Renal cortical epithelial cell (primary cell): ENCODE data around the gene FOXP1. TPM values are rescaled to one million over a fixed set of nuclear protein-coding genes. Genes with fewer than 3 reads are reported as not detected.

ENCODE experiments used
- DNase-seq: peaks from one replicate; pipeline ENCODE4 v3.0.0-alpha.2; 2011; ENCODE audit warnings: low read depth
- total RNA-seq: library from RNA; depleted of rRNA; stranded (reverse); fragments of >200 nt; gene quantifications from 2 replicates; pipeline ENCODE4 v1.2.3, GENCODE V29; 2014

FOXP1 gene
- total RNA-seq, 1 donor from 2014 or later: 56.5 TPM

- no peak for DNase-seq
Observed at GRCh38 chr3:71061037-71061436, 522.5 kb downstream of the FOXP1 start.

DNA sequence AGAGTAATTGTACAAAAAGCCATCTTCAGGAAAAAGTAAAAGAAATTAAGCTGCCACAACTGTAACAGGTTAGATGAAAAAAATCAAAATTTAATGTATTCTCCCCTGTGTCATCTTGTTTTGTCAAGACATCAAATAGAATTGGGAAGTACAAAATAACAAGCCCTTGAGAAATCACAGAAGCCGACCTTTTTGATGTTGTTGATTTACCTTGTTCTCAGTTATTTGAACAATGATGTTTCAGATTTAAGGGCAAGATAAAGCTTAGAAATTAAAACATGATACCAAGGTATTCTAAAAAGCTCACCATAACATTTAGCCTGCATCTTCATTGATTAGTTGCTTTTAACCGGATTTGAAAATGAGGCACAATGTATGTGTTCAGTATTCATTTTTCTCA, 523.0 kb downstream of the FOXP1 start:
- DNase-seq: no peak

DNA sequence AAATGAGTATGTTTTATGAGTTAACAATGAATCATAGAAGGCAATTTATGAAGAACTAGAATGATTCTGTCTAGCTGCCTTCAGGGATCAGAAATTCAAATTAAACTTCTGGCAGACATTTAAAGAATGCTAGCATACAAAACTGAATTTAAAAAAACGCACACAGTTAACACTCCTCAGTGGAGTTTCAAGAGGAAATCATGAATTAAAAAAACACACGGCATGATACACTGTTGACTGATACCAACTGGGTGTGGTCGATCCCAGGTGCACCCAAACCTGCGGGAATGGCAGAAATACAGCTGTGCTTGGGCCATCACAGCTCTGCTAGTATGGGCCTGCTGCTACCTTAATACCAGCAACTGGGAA, 526.0 kb downstream of the FOXP1 start:
- peak; percentile 39 for DNase-seq

DNA sequence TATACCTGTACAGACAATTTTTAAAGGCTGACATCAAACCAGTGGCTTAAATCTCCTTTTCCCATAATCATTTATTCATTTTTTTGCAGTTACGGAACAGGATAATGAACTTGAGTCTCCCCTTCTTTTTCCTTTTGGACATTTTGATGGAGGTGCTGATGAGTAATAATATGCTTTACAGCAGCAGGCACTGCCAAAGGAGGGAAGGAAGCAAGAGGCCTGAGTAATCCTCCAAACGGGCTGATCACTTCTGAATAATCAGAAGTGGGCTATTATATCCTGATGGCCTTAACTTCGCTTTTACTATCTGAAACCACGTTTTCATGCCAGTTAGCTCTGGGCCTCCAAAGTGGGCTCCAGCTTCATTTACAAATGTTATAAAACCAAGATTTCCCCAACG, 527.2 kb downstream of the FOXP1 start:
- DNase-seq: peak; percentile 27

- no peak for DNase-seq
Observed at GRCh38 chr3:71055257-71056001, 528.1 kb downstream of the FOXP1 start.

DNA sequence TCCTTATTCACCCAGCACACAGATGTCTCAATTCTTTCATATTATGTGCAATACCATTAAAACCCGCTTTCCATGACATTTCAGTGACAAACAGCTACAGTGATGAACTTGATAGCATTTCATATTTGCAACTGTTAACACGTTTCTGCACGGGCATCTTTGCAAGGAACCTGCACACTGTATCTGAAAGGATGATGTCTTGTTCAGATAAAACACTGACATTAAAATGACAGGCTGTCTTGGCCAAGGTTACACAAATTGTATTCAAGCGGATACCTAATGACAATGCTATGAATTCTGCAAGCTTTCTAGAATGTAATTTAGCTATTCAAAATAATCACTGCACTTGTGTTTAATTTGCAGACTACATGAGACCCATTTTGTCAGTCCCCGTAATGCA, 529.2 kb downstream of the FOXP1 start:
- no peak for DNase-seq

- no peak for DNase-seq
Observed at GRCh38 chr3:71053495-71053894, 530.0 kb downstream of the FOXP1 start.

- DNase-seq: no peak
Observed at GRCh38 chr3:71052716-71053115, 530.8 kb downstream of the FOXP1 start.

DNA sequence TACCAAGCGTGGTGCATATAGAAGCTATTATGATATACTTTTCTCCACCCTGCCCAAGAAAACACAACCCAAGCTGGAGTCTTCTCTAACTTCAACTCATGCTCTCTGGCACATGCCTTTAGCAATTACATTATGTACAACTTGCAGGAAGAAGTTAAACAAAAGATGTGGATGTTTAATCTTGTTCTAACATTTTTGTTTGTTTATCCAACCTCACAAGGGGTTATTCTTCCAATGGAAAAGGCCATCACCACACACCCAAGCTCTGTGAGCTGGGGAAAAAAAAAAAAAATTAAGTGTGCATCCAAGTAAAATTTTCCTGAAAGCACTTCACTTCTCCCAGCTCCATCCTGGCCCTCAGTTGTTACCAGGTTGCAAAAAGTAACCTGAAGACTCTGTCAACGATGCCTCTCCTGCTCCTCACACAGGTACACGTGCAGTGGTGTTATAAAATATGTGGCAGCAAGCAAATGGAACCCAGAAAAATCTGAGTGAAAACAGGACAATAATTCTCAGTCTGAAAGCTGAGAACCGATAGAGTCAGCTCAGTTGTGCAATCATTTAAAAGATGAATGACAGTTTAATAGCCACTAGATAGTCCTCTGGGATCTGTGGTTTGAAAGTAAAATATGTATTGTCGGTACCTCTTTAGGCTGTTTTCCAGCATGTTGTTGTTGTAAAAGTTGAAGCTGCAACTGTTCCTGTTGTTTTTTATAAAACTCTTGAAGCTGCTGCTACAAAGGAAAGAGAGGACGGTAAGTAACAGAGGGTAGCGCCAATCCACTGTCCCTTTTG, 531.4 kb downstream of the FOXP1 start:
- no peak for DNase-seq

- no peak for DNase-seq
Observed at GRCh38 chr3:71051259-71051595, 532.3 kb downstream of the FOXP1 start.

GRCh38 chr3:71050538-71051258, 532.8 kb downstream of the FOXP1 start:
- DNase-seq: peak; percentile 66

GRCh38 chr3:71050166-71050537, 533.4 kb downstream of the FOXP1 start:
- DNase-seq: no peak

- DNase-seq: no peak
Observed at GRCh38 chr3:71048948-71049347, 534.6 kb downstream of the FOXP1 start.

GRCh38 chr3:71047616-71048531, 535.7 kb downstream of the FOXP1 start:
- DNase-seq: no peak

DNA sequence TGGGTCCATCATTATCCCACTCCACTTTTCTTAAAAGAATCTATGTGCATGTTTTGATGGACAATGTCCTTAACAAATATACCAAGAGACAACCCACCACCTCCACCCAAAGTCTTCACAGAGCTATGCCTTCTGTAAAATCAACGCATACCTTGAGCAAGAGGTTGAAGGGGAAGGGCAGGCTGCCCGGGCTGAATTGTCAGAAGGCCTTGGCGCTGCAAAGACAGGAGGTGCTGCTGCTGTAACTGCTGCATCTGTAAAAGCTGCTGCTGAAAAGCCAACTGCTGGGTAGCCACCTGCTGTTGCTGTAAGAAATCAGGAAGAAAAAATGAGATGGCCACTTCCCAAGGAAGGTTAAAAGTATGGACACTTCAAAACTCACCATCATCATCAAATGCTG, 536.7 kb downstream of the FOXP1 start:
- no peak for DNase-seq

- no peak for DNase-seq
Observed at GRCh38 chr3:71045917-71046282, 537.6 kb downstream of the FOXP1 start.

- DNase-seq: no peak
Observed at GRCh38 chr3:71045212-71045916, 538.2 kb downstream of the FOXP1 start.

GRCh38 chr3:71042759-71043158, 540.8 kb downstream of the FOXP1 start:
- DNase-seq: no peak

GRCh38 chr3:71041371-71041770, 542.2 kb downstream of the FOXP1 start:
- DNase-seq: no peak

GRCh38 chr3:71039332-71039731, 544.2 kb downstream of the FOXP1 start:
- DNase-seq: no peak

GRCh38 chr3:71037775-71038174, 545.8 kb downstream of the FOXP1 start:
- DNase-seq: no peak
